T-helper 1 cell (primary cell): ENCODE measurements around the gene AK1.
"Not testable (repeated sequence)": the region's sequence is repeated elsewhere in the genome, so short reads cannot be mapped to it uniquely, and the experiment has no call there.

ENCODE experiments used
- DNase-seq, 5 donors: peaks; one replicate each; pipeline ENCODE4 v3.0.0-alpha.2; 2012 to 2020

AK1 gene

DNA sequence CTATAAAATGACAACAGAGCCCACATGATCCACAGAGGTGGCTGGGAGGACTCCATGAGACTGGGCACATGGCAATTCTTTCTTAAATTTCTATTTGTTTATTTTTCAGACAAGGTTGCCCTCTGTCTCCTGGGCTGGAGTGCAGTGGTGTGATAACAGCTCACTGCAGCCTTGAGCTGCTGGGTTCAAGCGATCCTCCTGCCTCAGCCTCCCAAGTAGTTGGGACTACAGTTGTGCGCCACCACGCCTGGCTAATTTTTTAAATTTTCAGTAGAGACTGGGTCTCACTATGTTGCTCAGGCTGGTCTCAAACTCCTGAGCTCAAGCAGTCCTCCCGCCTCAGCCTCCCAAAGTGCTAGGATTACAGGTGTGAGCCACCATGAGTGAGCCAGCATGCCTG is 31.9 kb downstream of the AK1 start:
- not testable (repeated sequence) for DNase-seq

DNA sequence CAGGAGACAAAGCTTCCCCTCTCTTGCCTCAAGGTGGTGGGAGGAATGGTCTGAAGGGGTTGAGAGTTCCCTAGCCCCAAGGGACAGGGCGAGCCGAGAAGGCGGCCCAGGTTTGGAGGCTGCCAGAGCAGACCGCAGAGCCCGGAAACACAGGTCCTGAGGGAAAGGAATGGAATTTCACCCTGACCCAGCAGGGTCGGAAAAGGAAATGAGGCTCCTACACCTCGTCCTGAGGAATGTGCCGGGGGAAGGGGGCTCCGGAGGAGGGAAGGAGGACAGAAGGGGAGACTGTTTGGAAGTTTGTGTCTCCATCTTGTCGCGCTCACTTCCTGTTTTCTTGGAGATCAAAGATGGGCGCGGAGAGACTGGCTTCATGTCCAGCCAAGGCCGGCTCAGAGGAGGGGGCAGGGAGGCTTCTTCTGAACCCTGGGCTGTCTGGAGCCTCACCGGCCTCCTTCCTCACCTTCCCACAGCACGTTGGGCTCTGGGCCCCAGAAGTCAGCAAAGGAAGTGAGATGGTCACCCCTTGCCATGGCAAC is 32.6 kb downstream of the AK1 start:
- no peak for DNase-seq

DNA sequence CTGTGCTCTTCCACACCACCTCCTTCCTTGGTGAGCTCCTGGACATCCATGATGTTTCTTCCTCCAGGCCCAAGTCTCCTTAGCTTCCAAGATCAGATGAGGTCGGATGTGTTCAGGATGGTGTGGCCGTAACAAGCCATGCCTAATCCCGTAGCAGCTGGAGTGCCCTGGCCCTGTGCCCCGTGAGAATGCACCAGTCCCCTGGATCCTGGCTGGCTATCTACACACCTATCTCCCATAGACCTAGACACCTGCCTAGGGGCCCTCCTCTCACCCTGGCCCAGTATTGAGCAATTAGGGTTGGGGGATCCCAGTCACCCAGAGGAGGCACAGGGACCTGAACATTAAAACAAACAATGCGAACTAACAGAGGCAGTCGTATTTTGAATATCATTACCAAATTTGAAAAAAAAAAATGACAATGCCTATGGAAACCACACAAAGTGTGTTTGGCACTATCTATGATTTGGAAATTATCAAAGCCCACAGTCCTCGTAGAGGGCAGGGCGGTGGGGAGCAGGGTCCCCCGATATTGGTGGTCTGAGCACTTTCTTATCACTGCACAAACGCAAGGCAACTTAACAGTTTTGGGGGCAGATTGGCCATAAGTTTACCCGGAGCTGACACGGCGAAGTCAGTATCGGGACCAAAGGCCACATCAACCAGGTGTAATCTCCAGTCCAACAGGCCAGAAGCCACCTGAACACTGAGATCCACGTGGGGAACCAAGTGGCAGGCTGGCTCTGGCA is 36.2 kb downstream of the AK1 start:
- no peak for DNase-seq

DNA sequence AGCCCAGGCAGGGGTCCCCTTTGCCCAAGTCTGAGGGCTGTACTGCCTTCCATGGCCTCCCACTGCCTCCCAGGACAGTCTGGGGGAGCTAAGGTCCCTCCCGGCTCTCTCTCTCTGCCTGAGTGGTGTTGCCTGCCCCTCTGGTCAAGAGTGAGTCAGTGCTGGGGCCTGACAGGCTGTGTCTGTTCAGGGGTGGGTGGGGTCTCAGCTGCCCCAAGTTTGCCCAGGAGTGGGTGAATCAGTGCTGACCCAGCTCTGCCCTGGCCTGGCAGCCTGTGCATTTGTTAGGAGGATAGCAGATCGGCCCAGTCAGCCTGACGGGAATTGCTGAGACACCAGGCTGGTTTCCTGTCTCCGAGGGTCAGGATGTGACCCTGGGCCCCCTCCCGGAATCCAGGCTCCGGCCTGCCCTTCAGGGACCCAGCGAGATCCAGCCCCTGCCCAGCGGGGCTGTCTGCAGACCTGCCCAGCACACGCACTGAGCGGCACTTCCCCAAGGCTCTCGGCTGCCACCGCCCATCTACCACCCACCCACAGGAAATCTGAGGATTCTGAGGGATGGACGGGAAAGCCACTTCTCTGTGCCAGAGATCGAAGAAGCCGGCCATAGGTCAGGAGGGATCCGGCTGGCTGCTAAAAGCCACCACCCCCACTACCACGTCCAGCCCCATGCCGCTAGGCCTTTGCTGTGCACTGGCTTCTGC is 38.9 kb downstream of the AK1 start:
- DNase-seq, result no peak

DNA sequence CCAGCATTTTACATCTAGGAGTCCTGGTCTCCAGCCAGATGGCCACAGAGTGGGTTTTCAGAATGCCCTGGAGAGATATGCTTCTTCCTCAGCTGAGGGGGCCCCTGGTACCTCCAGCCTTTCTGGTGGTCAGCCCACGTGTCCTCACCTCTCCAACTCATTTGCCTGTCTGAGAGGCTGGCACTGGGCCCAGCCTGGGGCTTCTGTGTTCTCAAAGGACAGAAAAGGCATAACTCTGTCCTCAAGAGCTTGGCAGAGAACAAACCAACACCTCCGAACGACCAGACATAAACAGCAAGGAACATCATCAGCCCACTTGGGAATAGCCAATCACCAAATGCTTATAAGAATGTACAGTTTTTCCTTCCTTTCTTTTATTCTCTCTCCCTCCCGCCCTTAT is 40.1 kb downstream of the AK1 start:
- DNase-seq, result no peak

DNA sequence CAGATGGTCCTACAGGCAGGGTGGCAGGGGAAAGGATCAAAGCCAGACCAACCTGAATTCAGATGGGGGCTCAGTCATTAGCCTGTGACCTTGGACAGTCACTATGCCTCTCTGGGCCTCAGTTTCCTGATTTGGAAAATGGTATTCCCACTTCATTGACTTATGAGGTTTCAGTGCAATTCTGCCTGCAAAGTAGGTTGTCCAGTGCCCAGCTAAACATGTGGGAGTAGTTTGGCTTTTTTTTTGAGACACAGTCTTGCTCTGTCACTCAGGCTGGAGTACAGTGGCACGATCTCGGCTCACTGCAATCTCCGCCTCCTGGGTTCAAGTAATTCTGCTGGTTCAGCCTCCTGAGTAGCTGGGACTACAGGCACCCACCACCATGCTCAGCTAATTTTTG is 40.9 kb downstream of the AK1 start:
- not testable (repeated sequence) for DNase-seq

DNA sequence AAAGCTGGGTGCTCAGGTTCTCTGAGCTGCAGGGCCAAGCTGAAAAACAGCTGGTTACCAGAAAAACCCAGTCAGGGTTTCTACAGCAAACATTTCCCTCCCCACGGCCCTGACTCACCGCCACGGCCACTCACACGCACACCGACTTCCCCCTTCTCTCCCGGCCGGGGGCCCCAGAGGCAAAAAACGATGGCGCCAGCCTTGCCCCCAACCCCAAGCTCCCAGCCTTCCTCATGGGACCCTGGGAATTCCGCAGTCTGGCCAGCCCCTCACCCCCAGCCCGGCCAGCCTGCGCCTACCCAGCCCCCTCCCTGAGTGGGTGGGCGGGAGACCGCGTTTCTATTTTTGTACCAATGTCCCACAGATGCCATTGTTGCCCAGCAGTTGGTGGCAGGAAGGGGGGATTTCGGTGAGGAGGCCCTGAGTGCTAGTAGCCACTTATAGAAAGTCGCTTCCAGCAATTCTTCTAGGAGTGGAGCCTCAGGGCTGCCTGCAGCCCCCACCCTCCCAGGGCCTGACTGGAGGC is 41.4 kb downstream of the AK1 start:
- no peak for DNase-seq

DNA sequence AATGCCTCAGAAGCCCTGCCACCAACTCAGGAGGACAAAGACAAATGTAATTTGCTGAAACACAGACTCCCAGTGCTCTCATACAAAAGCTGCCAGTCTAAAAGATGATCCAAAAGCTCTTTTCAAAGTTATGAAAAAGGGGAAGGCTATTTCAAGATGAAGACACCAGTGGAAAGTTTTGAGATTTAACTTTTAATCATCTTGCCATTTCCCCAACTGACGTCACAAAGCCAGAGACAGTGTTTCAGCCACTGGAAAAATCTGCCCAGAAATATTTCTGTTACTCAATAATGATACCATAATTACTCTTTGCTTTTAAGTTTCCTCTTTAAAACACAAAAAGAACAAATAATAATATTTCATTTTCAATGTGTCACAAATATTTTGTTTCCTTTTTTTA is 43.9 kb downstream of the AK1 start:
- no peak for DNase-seq

DNA sequence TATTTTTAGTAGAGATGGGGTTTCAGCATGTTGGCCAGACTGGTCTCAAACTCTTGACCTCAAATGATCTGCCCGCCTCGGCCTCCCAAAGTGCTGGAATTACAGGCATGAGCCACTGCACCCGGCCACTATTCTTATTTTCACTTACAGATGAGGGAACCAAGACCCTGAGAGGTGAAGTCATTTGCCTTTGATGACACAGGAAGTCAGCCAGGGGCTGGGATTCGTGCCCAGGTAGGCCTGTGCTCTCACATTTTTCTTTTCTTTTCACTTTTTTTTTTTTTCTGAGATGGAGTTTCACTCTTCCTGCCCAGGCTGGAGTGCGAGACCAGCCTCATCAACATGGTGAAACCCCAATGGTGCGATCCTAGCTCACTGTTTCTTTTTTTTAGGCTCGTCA is 45.2 kb downstream of the AK1 start:
- DNase-seq, result no peak

DNA sequence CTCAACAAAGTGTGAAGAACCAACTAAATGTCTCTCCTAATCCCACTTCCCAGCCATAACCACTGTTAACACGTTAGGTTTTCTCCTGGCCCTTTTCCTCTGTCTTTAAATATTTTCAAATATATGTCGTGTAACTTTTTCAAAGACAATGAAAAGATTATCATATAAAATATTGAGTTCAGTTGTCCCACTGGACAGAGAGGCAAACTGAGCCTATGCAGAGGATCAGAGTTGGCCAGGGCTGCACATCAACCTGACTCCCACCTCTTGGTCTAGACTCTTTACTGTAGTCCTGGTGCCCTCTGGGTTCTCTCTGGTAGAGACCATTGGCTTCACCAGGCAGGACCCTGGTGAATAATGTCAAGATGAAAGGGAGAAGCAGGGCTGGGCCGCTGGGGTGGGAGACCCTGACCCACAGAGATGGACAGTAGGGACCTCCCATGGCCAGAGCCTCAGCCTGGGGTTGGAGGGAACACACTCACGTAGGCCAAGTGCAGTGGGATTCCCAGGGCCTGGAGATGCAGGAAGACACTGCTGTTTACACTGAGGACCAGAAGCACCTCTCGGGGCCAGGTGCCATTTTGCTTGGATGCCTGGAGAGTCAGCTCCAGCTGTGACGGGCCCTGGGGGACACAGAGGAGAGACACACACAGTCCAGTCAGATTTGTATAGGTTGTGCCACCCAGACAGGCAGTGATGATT is 48.1 kb downstream of the AK1 start:
- no peak for DNase-seq

DNA sequence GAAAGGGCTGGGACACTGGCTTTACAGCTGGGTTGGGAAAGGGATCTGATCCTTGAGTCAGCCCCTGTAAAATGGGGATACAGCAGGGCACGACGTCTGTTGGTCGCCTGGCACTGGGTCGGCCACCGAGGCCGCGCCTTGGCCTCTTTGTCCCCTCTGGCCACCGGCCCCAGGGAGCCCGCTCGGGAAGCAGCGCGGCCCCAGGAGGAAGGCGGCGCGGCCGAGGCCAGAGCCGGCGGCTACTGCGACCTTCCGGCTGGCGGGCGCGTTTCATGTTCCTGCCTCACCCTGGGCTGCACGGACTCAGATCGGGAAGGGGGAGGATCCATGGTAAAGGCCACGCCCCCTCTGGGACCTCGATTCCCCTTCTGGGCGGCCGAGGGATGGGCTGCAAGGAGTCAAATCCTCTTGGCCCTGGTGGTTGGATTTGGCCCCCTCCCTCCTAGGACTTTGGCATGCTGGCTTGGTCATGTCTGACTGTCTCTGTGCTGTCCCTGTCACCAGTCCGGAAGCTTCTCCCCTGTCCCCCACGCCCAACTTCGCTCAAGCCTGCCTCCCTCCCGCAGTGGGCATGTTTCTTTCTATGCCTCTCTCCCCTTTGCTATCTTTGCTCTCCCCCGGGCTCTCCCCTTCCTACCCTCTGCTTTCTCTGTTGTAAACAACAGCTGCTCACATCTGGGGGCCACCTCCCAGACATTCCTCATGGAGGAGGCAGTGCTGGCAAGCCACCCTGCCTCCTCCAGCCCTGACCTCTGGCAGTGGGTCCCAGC is 49.0 kb downstream of the AK1 start:
- DNase-seq, result no peak

DNA sequence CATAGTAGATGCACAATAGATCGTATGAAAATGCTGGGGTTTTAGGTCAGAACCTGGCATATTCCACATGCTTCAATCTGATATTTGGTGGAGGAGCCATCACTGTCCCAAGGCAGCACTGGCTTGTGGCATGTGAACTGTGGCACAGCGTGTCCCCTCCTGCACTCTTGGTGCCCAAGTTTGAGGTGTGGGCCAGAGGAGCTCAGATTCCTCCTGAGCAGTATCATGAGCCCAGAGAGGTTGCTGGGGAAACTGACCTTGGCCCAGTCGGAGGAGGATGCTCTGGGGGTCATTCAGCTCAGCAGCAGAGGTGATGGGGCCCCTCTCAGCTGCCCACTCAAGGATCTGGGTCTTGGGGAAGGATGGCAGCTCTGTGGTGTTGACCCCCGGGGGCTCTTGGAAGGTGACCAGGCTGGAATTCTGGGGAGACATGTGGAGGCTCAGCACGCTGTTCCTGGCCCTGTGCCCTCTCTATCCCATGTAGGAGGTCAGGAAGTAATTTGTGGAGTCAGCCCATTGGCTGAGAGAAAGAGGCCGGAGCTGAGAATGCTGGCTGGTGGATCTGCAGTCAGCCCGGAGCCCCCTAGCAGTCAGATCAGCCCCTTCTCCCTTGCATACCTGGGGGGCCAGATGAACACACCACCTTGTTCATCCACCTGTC is 51.1 kb downstream of the AK1 start:
- no peak for DNase-seq

DNA sequence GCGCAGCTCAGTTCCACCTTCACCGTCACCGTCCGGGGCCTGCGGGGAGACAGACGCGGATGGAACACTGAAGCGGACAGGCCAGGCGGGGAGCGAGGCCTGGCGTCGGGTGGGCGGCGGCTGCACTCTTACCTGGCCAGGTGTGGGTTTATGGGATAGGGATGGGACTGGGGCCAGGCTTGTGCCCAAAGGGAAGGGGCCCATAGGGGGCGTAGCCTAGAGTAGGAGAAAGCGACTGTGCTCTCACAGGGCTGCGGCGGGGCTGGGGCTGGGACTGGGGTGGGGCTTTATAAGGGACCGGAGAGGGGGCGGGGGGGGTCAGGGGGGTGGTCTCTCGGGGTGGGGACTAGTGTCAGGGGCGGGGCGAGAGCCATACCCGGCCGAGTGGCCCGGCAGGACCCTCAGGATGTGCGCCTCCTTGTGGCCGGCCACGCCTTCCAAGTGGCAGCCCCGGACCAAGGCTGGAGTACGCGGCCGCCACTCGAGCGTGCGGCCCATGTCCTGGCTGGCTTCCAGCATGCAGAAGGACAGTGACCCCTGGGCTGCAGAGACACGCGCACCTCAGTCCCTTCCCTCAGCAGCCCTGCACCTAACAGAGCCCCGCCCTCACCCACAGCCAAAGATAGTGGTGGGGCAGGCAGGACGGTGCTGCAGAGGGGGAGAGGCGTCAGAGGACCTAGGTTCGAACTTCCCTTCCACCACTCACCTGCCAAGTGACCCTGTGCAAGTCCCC is 52.0 kb downstream of the AK1 start:
- DNase-seq, result no peak

DNA sequence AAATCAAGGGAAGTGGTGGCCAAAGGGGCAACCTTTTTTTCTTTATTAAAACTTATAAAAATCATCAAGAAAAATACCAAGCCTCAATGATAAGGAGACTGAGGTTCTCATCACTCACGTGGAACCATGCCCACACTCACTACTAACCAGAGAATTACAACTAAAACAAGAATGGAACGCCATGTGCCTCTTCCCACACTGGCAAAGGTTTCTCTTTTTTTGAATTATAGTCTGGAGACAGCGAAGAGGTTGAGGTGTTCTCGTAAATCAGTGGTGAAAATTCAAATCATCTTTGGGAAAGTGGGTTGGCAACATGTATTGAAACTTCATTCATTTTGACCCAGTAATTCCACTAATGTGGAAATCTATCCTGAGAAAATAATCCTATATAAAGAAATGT is 55.4 kb downstream of the AK1 start:
- DNase-seq, result no peak

DNA sequence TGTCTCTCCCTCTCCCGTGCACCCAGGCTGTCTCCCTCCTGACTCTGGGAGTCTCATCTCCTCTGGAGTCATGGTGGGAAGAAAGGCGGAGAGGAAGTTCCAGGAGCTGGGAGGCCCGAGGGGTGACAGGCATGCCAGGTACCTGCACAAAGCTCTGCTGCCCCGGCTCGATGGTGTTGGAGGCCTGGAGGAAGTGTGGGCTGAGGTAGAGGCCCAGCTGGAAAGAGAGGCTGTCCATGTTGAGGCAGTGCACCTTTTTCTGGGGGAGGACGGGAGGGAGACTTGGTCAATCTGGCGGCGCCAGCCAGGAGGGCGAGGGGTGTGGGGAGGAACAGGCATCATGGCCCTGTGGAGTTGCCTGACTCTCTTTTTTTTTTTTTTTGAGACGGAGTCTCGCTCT is 58.9 kb downstream of the AK1 start:
- no peak for DNase-seq

DNA sequence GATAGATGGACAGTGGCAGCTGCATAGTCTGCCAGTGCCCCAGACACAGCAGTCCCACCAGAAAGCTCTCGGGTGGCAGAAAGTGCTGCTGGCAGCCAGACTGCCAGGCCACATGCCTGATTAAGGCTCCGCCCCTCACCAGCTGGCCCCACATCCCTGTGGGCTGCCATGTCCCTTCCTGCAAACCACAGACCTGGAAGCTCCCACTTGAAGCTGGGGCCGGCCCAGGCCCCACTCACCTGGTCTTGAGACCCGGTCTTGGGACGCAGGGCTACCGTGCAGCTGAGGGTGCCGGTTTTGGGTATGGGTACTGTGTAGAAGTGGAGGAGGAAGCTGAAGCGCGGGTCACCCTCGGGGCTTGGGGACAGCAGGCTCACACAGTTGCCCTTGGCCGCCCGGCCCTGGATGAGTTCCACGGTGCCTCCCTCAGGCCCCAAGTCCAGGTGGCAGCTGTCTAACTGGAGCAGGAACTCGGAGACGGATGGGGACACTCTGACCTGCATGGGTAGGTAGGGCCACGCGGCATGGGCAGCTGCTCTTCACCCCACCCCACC is 59.5 kb downstream of the AK1 start:
- no peak for DNase-seq

DNA sequence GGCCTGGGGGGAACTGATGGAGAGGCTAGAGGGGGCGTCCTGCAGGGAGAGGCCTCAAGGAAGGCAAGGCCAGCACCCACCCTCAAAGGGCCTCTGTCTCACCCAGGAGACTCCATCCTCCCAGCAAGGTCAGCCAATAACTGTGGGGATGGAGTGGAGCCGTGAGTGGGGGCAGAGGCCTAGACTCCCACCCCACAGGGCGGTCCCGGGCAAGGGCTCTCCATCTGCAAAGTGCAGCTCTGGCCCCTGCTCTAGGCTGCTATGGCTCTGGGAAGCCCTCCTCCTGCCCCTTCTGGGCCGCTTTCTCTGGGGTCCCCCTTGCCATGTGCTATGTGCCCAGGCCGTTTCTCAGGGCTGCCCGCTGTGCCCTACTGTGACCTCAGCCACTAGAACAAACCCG is 60.7 kb downstream of the AK1 start:
- DNase-seq, result no peak
